Gastroesophageal sphincter (tissue), 3 donors: Measurements from ENCODE around the gene ZNF260.
"Not testable (repeated sequence)": the region's sequence is repeated elsewhere in the genome, so short reads cannot be mapped to it uniquely, and the experiment has no call there.

Experiments
- CTCF ChIP-seq, 4 experiments: fragments of 200-600 bp in 2 of 4; fragments of 450-650 bp in 2 of 4; sonication (generic) in 1 of 4; IDR thresholded peaks; one replicate each; pipeline ENCODE4 v1.5.1; 2017 to 2019; ENCODE audit warnings: antibody characterized with exemption in 4 of 4, mild to moderate bottlenecking in 2 of 4, moderate library complexity in 2 of 4
- EP300 ChIP-seq: sonication (generic); formaldehyde crosslinking; IDR thresholded peaks from one replicate; pipeline ENCODE4 v1.6.1; 2017; ENCODE audit warnings: antibody characterized with exemption, mild to moderate bottlenecking
- POLR2A ChIP-seq, 2 donors: fragments of 450-650 bp; IDR thresholded peaks; one replicate each; pipeline ENCODE4 v1.6.1; 2017; ENCODE audit warnings: antibody characterized with exemption in 2 of 2, mild to moderate bottlenecking in 2 of 2, moderate library complexity in 1 of 2
- POLR2AphosphoS5 ChIP-seq: sonication (generic); formaldehyde crosslinking; IDR thresholded peaks from one replicate; pipeline ENCODE4 v1.6.1; 2017; ENCODE audit warnings: antibody characterized with exemption

- not testable (repeated sequence) for TF ChIP-seq POLR2AphosphoS5; POLR2A (IDR thresholded peaks at IDR 0.05); EP300
- peak; percentile 35 to 76 (median 47) for TF ChIP-seq CTCF (IDR thresholded peaks at IDR 0.05)
These were observed 35.2 kb downstream of the ZNF260 start for GRCh38 chr19:36492689-36493453.
